ENCODE measurements around the gene ITPR2. TPM values are rescaled to one million over a fixed set of nuclear protein-coding genes. Genes with fewer than 3 reads are reported as not detected.

The ITPR2 gene
- total RNA-seq, 1 experiment from 2014 or later = 4.0 TPM

DNA sequence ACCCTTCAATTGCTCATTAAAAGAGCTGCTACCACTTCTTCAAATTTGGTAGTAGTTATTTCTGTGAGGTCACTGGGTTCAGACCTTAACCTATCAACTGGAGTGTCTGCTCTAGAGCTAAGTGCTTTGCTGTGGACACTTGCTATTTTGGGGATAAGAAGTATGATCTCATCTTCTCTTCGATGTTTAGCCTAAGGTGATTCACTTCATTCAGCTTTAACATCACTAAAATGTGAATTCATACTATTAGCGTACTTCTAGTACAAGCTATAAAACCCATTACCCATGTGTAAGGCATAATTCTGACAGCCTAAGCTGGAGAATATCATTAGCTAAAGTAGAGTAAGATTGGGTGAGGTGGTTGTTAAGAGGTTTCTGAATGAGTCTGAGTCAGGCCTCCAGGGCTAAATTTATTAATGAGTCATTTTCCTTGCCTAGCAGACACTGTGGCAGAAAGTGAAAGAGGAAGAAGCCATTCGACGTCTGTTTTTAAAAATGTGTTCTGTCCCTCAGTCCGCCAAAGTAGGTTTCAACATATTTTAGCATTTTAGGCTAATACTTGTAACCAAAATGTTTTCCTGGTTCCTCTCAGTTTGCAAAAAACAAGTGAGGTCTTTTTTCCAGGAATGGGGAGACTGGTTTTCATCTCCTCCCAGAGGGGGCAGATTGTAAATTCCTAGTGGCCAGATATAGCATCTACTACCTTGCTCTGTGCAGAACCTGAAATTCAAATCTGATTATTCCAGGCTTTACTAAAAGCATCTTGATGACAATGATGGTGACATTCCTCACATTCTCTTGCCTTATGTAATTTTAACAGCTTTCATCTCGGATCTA lies 534.0 kb downstream of the ITPR2 start:
- Histone ChIP-seq H3F3A (ENCODE audit: low read length, unreplicated experiment) (no peaks in the 10 kb centered on the region), H3K79me2 (ENCODE audit: low read length) (no peaks in the 10 kb centered on the region), H3K4me2 (ENCODE audit: low read length) (peak overlapping the region; percentile 79), H3K4me1 (ENCODE audit: insufficient read depth, low read length) (peaks cover 20% of the 10 kb centered on the region), H3K9me3 (ENCODE audit: low read length) (no peaks in the 10 kb centered on the region), H3K27ac (ENCODE audit: low read length) (peak overlapping the region; percentile 75), H3K4me3 (ENCODE audit: low read length) (peak overlapping the region; percentile 60), H3K9me2 (replicated peaks; ENCODE audit: low read length) (no peaks in the 10 kb centered on the region), H3K27me3 (ENCODE audit: low read length) (no peaks in the 10 kb centered on the region), H3K9ac (ENCODE audit: low read length) (peak overlapping the region; percentile 59), H2AFZ (ENCODE audit: low read length) (peak overlapping the region; percentile 77), H3K36me3 (ENCODE audit: low read depth, low read length) (no peaks in the 10 kb centered on the region), H4K20me1 (ENCODE audit: low read length) (no peaks in the 10 kb centered on the region)
- TSS peak; percentile 60 for BruUV-seq (replicated peaks)
- DNase-seq (peak; percentile 95), ATAC-seq (peak; percentile 99)
- ChIA-PET POLR2A (ENCODE audit: unreplicated experiment) (interaction anchor here (0.6 to 0.7 kb wide), 6 partner anchors 27 to 217 kb away, joined by 3 to 10 read pairs (median 4); no protein-coding TSS in a partner anchor), CTCF (interaction anchor here (0.9 kb wide), 2 partner anchors 176 to 180 kb away, joined by 3 read pairs; no protein-coding TSS in a partner anchor)
- no peak for TF ChIP-seq EZH2phosphoT487 (IDR thresholded peaks at IDR 0.05; ENCODE audit: borderline replicate concordance, low read length)
- TF ChIP-seq EZH2 (IDR thresholded peaks at IDR 0.05; ENCODE audit: low read length, unreplicated experiment) = no peak
- TF ChIP-seq, protein P1, sequence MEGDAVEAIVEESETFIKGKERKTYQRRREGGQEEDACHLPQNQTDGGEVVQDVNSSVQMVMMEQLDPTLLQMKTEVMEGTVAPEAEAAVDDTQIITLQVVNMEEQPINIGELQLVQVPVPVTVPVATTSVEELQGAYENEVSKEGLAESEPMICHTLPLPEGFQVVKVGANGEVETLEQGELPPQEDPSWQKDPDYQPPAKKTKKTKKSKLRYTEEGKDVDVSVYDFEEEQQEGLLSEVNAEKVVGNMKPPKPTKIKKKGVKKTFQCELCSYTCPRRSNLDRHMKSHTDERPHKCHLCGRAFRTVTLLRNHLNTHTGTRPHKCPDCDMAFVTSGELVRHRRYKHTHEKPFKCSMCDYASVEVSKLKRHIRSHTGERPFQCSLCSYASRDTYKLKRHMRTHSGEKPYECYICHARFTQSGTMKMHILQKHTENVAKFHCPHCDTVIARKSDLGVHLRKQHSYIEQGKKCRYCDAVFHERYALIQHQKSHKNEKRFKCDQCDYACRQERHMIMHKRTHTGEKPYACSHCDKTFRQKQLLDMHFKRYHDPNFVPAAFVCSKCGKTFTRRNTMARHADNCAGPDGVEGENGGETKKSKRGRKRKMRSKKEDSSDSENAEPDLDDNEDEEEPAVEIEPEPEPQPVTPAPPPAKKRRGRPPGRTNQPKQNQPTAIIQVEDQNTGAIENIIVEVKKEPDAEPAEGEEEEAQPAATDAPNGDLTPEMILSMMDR (conservative IDR thresholded peaks at IDR 0.05; ENCODE audit: low read depth, low read length) = peak; percentile 71
- intact Hi-C loops (cut with micrococcal nuclease) = loop anchor here (1.0 to 2.0 kb wide), 2 partner anchors 20 to 175 kb away; no protein-coding TSS in a partner anchor

DNA sequence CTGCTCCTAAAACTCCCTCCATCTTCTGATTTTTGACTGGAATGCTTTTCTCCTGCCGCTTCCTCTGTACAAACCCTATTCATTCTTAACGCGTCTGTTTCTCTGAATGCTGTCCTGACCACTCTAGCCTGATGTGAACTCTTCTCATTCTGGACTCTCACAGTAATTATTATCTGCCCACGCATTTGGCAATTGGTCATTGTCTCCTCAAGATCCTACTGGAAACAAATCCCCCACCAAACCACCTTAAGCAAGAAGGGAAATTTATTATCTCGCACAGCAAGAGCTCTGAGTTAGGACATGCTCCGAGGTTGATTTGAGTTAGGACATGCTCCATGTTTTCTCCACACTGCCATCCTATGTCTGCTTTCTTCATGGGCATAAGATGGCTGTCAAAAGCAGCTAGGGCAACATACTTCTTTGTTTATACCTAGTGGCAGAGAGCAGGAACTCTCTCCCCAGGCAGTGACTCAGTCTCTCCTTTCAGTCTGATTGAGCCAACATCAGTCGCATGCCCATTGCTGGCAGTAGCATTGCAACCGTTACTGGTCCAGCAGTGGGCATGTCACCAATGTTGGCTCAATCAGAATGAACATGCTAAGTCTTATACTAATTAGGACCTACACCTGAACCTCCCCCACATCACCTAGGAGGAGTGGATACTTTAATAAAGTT lies 535.5 kb downstream of the ITPR2 start:
- DNase-seq = no peak
- no TSS peak for BruUV-seq (replicated peaks)
- no peaks in the 10 kb centered on the region for H3K36me3 ChIP-seq (ENCODE audit: low read depth, low read length)
- ATAC-seq = no peak
- no peaks in the 10 kb centered on the region for H3K9me2 ChIP-seq (replicated peaks; ENCODE audit: low read length)
- H4K20me1 ChIP-seq (ENCODE audit: low read length) = no peaks in the 10 kb centered on the region
- no peaks in the 10 kb centered on the region for H3F3A ChIP-seq (ENCODE audit: low read length, unreplicated experiment)
- TF ChIP-seq EZH2 (IDR thresholded peaks at IDR 0.05; ENCODE audit: low read length, unreplicated experiment) (no peak), EZH2phosphoT487 (IDR thresholded peaks at IDR 0.05; ENCODE audit: borderline replicate concordance, low read length) (no peak)
- TF ChIP-seq, protein P1 (conservative IDR thresholded peaks at IDR 0.05; ENCODE audit: low read depth, low read length) = no peak
- H3K27ac ChIP-seq (ENCODE audit: low read length) = no peak overlapping the region
- no peaks in the 10 kb centered on the region for H3K9me3 ChIP-seq (ENCODE audit: low read length)
- H3K27me3 ChIP-seq (ENCODE audit: low read length) = no peaks in the 10 kb centered on the region
- intact Hi-C loops (cut with micrococcal nuclease) = loop anchor here (2.0 kb wide), 1 partner anchor 21 kb away; no protein-coding TSS in a partner anchor
- H3K4me2 ChIP-seq (ENCODE audit: low read length) = no peak overlapping the region
- CTCF ChIA-PET = no interaction called here
- H3K79me2 ChIP-seq (ENCODE audit: low read length) = no peaks in the 10 kb centered on the region
- H2AFZ ChIP-seq (ENCODE audit: low read length) = no peak overlapping the region
- POLR2A ChIA-PET (ENCODE audit: unreplicated experiment) = no interaction called here
- peaks cover 35% of the 10 kb centered on the region for H3K4me1 ChIP-seq (ENCODE audit: insufficient read depth, low read length)
- no peak overlapping the region for H3K9ac ChIP-seq (ENCODE audit: low read length)
- no peak overlapping the region for H3K4me3 ChIP-seq (ENCODE audit: low read length)

All from PC-3 (cell line).